ENCODE measurements around the gene MYO18A.
"Not testable (repeated sequence)": the region's sequence is repeated elsewhere in the genome, so short reads cannot be mapped to it uniquely, and the experiment has no call there.

Gene MYO18A

GRCh38 chr17:29195465-29196081, 15.4 kb upstream of the MYO18A start:
- no peak for DNase-seq

- DNase-seq: no peak
These were observed 14.5 kb upstream of the MYO18A start for GRCh38 chr17:29194669-29195068.

- peak; percentile 64 to 73 for DNase-seq
These were observed 12.9 kb upstream of the MYO18A start for GRCh38 chr17:29193146-29193545.

- no peak for DNase-seq
These were observed 10.5 kb upstream of the MYO18A start for GRCh38 chr17:29190592-29191207.

- DNase-seq: no peak
These were observed 9.8 kb upstream of the MYO18A start for GRCh38 chr17:29190039-29190438.

- no peak for DNase-seq
These were observed 9.2 kb upstream of the MYO18A start for GRCh38 chr17:29189355-29189754.

- no peak for DNase-seq
These were observed 1.0 kb upstream of the MYO18A start for GRCh38 chr17:29181226-29181625.

GRCh38 chr17:29180788-29181160, 576 bp upstream of the MYO18A start:
- no peak for DNase-seq

GRCh38 chr17:29179232-29180033, 765 bp downstream of the MYO18A start:
- DNase-seq: peak in 1 of 2 experiments; percentile 32

GRCh38 chr17:29178750-29179231, 1.4 kb downstream of the MYO18A start:
- DNase-seq: no peak

- no peak for DNase-seq
These were observed 2.1 kb downstream of the MYO18A start for GRCh38 chr17:29177871-29178749.

- no peak for DNase-seq
These were observed 2.7 kb downstream of the MYO18A start for GRCh38 chr17:29177541-29177870.

GRCh38 chr17:29176558-29177351, 3.4 kb downstream of the MYO18A start:
- no peak for DNase-seq

- DNase-seq: no peak
These were observed 4.8 kb downstream of the MYO18A start for GRCh38 chr17:29175349-29175748.

- no peak for DNase-seq
These were observed 7.6 kb downstream of the MYO18A start for GRCh38 chr17:29172589-29172988.

- no peak for DNase-seq
These were observed 9.5 kb downstream of the MYO18A start for GRCh38 chr17:29170682-29171081.

- DNase-seq: no peak
These were observed 10.2 kb downstream of the MYO18A start for GRCh38 chr17:29169806-29170591.

GRCh38 chr17:29168759-29169126, 11.5 kb downstream of the MYO18A start:
- not testable (repeated sequence) for DNase-seq

GRCh38 chr17:29168079-29168758, 12.0 kb downstream of the MYO18A start:
- DNase-seq: no peak

- DNase-seq: no peak
These were observed 12.7 kb downstream of the MYO18A start for GRCh38 chr17:29167393-29168078.
